Astrocyte (in vitro differentiated cells and primary cell): Measurements from ENCODE around the gene PSME3IP1. TPM values are rescaled to one million over a fixed set of nuclear protein-coding genes. Genes with fewer than 3 reads are reported as not detected.

ENCODE experiments used
- DNase-seq: peaks from one replicate; pipeline ENCODE4 v3.0.0-alpha.2; 2010; ENCODE audit warnings: low read depth
- FAIRE-seq: peaks from 2 replicates; lab custom pipeline; 2011; peaks lifted over from hg19 to GRCh38; lab: Jason Lieb, UNC
- H2AFZ ChIP-seq: 2 replicates; pipeline ENCODE4 v1.6.0; 2012; ENCODE audit warnings: low read depth, low read length, inconsistent platforms
- H3K27ac ChIP-seq: 2 replicates; pipeline ENCODE4 v1.5.1; 2011; ENCODE audit warnings: low read depth, low read length, inconsistent platforms
- H3K27me3 ChIP-seq: 2 replicates; pipeline ENCODE4 v1.6.0; 2011; ENCODE audit warnings: low read length, inconsistent platforms; ENCODE audit not compliant: insufficient read depth
- H3K36me3 ChIP-seq: 2 replicates; pipeline ENCODE4 v1.5.1; 2011; ENCODE audit warnings: low read length, inconsistent platforms; ENCODE audit not compliant: insufficient read depth
- H3K4me1 ChIP-seq: 2 replicates; pipeline ENCODE4 v1.5.1; 2011; ENCODE audit warnings: low read length, inconsistent platforms; ENCODE audit not compliant: insufficient read depth
- H3K4me2 ChIP-seq: 2 replicates; pipeline ENCODE4 v1.6.0; 2012; ENCODE audit warnings: low read length, inconsistent platforms
- H3K4me3 ChIP-seq: 2 replicates; pipeline ENCODE4 v1.5.1; 2011; ENCODE audit warnings: low read depth, mild to moderate bottlenecking, low read length, inconsistent platforms; ENCODE audit not compliant: insufficient read depth
- H3K79me2 ChIP-seq: 2 replicates; pipeline ENCODE4 v1.6.0; 2012; ENCODE audit warnings: mild to moderate bottlenecking, low read length, inconsistent platforms; ENCODE audit not compliant: insufficient read depth
- H3K9ac ChIP-seq: 2 replicates; pipeline ENCODE4 v1.6.0; 2012; ENCODE audit warnings: mild to moderate bottlenecking, low read length, inconsistent platforms
- H3K9me3 ChIP-seq: 2 replicates; pipeline ENCODE4 v1.5.1; 2012; ENCODE audit warnings: low read depth, mild to moderate bottlenecking, low read length, inconsistent platforms; ENCODE audit not compliant: insufficient read depth
- H4K20me1 ChIP-seq: 2 replicates; pipeline ENCODE4 v1.6.0; 2012; ENCODE audit warnings: low read length, inconsistent platforms; ENCODE audit not compliant: insufficient read depth
- H3K27ac Mint-ChIP-seq: one replicate; pipeline ENCODE4 v1.8.0; 2021; ENCODE audit warnings: mild to moderate bottlenecking, mixed read lengths; ENCODE audit not compliant: unreplicated experiment
- H3K27me3 Mint-ChIP-seq: one replicate; pipeline ENCODE4 v1.8.0; 2021; ENCODE audit warnings: low read depth, mixed read lengths; ENCODE audit not compliant: unreplicated experiment
- H3K36me3 Mint-ChIP-seq: one replicate; pipeline ENCODE4 v1.8.0; 2021; ENCODE audit warnings: low read depth, mixed read lengths; ENCODE audit not compliant: unreplicated experiment
- H3K4me1 Mint-ChIP-seq: one replicate; pipeline ENCODE4 v1.8.0; 2021; ENCODE audit warnings: low read depth, mixed read lengths; ENCODE audit not compliant: unreplicated experiment
- H3K4me3 Mint-ChIP-seq: one replicate; pipeline ENCODE4 v1.8.0; 2021; ENCODE audit warnings: mild to moderate bottlenecking, moderate library complexity, mixed read lengths; ENCODE audit not compliant: unreplicated experiment
- H3K9me3 Mint-ChIP-seq: one replicate; pipeline ENCODE4 v1.8.0; 2021; ENCODE audit warnings: mild to moderate bottlenecking, mixed read lengths; ENCODE audit not compliant: unreplicated experiment
- CTCF ChIP-seq: IDR thresholded peaks from 2 replicates; pipeline ENCODE4 v1.5.1; 2011; ENCODE audit warnings: low read depth, mild to moderate bottlenecking, inconsistent platforms, low read length, moderate library complexity; ENCODE audit not compliant: insufficient read depth
- EZH2 ChIP-seq: IDR thresholded peaks from 2 replicates; pipeline ENCODE4 v1.6.1; 2012; ENCODE audit warnings: mild to moderate bottlenecking, low read length, inconsistent platforms; ENCODE audit not compliant: insufficient read depth
- total RNA-seq: library from RNA; stranded (reverse); gene quantifications from 2 replicates; pipeline ENCODE4 v1.2.1, GENCODE V29; 2021

Gene PSME3IP1
- total RNA-seq, 1 donor from 2014 or later, result 78.8 TPM

DNA sequence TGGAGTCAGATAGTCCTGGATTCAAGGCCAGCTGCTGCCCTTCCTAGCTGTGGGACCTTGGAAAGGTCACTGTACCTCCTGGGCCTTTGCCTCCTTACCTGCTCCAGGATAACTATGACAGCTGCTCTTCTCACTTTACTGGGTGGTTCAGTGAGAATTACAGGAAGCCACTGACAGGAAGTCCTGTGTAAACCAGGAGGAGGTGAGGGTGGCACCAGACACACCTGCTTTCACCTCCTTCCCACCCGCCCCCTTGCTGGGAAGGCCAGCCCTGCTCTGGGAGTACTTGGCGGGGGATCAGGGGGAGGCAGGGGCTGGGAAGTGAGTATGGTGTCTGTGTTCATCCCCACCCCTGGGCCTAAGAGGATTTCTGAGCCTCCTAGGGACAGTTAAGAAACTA lies 50.9 kb downstream of the PSME3IP1 start:
- TF ChIP-seq EZH2 (no peak), CTCF (no peak)
- Histone ChIP-seq H3K36me3 (no peaks in the 10 kb centered on the region), H3K27me3 (no peaks in the 10 kb centered on the region), H3K9me3 (no peaks in the 10 kb centered on the region), H2AFZ (no peak overlapping the region), H3K4me1 (no peaks in the 10 kb centered on the region), H3K4me3 (no peak overlapping the region), H3K27ac (no peak overlapping the region), H4K20me1 (no peaks in the 10 kb centered on the region), H3K79me2 (no peaks in the 10 kb centered on the region), H3K4me2 (no peak overlapping the region), H3K9ac (no peak overlapping the region)
- no peak overlapping the region for H3K4me3 Mint-ChIP-seq
- no peaks in the 10 kb centered on the region for H3K4me1 Mint-ChIP-seq
- no peak for DNase-seq
- H3K27me3 Mint-ChIP-seq, result peaks cover 7% of the 10 kb centered on the region
- H3K9me3 Mint-ChIP-seq, result no peaks in the 10 kb centered on the region
- no peak for FAIRE-seq
- no peak overlapping the region for H3K27ac Mint-ChIP-seq
- H3K36me3 Mint-ChIP-seq, result peaks cover 17% of the 10 kb centered on the region

DNA sequence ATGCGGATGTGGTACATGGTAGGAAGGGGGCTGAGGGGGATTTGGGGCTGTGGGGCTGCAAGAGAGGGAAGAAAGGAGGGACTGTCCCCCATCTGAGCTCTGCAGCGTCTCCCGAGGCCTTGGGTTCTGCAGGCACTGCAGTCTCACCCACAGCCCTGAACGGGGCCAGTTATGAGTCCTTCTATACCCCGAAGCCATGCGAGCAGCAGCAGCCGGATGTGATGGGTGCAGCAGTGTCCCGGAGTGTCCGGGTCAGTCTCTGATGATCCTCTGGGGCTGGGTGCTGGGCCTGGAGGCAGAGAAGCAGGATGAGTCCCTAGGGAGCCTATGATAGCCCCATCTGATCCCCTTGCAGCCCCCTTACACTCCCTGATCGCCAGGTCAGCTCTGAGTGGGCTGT lies 52.0 kb downstream of the PSME3IP1 start:
- H3K27ac Mint-ChIP-seq, result no peak overlapping the region
- H3K4me1 Mint-ChIP-seq, result no peaks in the 10 kb centered on the region
- Histone ChIP-seq H3K4me1 (no peaks in the 10 kb centered on the region), H3K9me3 (no peaks in the 10 kb centered on the region), H4K20me1 (no peaks in the 10 kb centered on the region), H3K36me3 (no peaks in the 10 kb centered on the region), H3K9ac (no peak overlapping the region), H2AFZ (no peak overlapping the region), H3K27me3 (no peaks in the 10 kb centered on the region), H3K4me2 (no peak overlapping the region), H3K27ac (no peak overlapping the region), H3K4me3 (no peak overlapping the region), H3K79me2 (no peaks in the 10 kb centered on the region)
- TF ChIP-seq CTCF, result no peak
- TF ChIP-seq EZH2, result no peak
- H3K9me3 Mint-ChIP-seq, result no peaks in the 10 kb centered on the region
- H3K36me3 Mint-ChIP-seq, result peaks cover 26% of the 10 kb centered on the region
- no peak for FAIRE-seq
- H3K4me3 Mint-ChIP-seq, result no peak overlapping the region
- H3K27me3 Mint-ChIP-seq, result peaks cover 6% of the 10 kb centered on the region
- DNase-seq, result no peak

DNA sequence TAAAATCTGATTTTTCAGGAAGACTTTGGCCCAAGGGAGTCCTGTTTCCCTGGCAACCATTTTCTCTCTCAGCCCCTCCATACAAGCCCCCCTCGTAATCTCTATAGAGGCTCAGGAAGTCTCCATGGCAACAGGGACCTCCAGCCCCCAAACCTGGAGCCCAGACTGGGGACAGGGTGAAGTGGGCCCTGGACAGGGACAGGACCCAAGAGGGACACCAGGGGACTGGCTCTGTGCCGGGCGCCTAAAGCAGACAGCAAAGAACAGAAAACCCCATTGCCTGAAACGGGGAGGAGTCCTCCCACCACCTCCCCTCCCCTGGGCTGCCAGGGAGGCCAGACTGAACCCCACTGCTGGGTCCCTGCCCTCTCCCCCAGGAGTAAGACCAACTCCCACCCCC lies 52.8 kb downstream of the PSME3IP1 start:
- no peak for FAIRE-seq
- Histone ChIP-seq H3K36me3 (no peaks in the 10 kb centered on the region), H3K9me3 (no peaks in the 10 kb centered on the region), H3K4me1 (no peaks in the 10 kb centered on the region), H3K9ac (no peak overlapping the region), H3K27me3 (no peaks in the 10 kb centered on the region), H4K20me1 (no peaks in the 10 kb centered on the region), H3K79me2 (no peaks in the 10 kb centered on the region), H3K4me2 (no peak overlapping the region), H3K4me3 (no peak overlapping the region), H2AFZ (no peak overlapping the region), H3K27ac (no peak overlapping the region)
- Mint-ChIP-seq H3K36me3 (peaks cover 19% of the 10 kb centered on the region), H3K27ac (no peak overlapping the region), H3K4me3 (no peak overlapping the region), H3K9me3 (no peaks in the 10 kb centered on the region), H3K27me3 (peaks cover 3% of the 10 kb centered on the region), H3K4me1 (no peaks in the 10 kb centered on the region)
- DNase-seq, result no peak
- TF ChIP-seq EZH2 (no peak), CTCF (no peak)
